CD14-positive monocyte (primary cell): ENCODE measurements around the gene NR4A2. TPM values are rescaled to one million over a fixed set of nuclear protein-coding genes. Genes with fewer than 3 reads are reported as not detected.

Source experiments
- DNase-seq, 3 donors: peaks; one replicate each; pipeline ENCODE4 v3.0.0-alpha.2; 2011 to 2022
- H2AFZ ChIP-seq: 2 replicates; pipeline ENCODE4 v1.6.0; 2012; ENCODE audit warnings: mild to moderate bottlenecking, low read depth, low read length, inconsistent platforms; ENCODE audit not compliant: insufficient read depth, poor library complexity, severe bottlenecking
- H3K27ac ChIP-seq, 2 donors: 1 replicate in 1 of 2; 2 replicates in 1 of 2; pipeline ENCODE4 v1.5.1; 2012 to 2013; ENCODE audit warnings: low read length in 2 of 2, control low read depth in 1 of 2, inconsistent platforms in 1 of 2, low read depth in 1 of 2, mild to moderate bottlenecking in 1 of 2
- H3K27me3 ChIP-seq, 2 donors: one replicate each; pipeline versions ENCODE4 v1.6.0 to v1.6.1; 2011 to 2013; ENCODE audit warnings: low read length in 2 of 2; ENCODE audit not compliant: control insufficient read depth in 2 of 2, insufficient read depth in 2 of 2
- H3K36me3 ChIP-seq, 2 donors: replicated peaks in 1 of 2; 1 replicate in 1 of 2; 2 replicates in 1 of 2; pipeline versions ENCODE4 v1.5.1 to v1.6.1; 2012 to 2013; ENCODE audit warnings: low read length in 2 of 2, control low read depth in 1 of 2, inconsistent platforms in 1 of 2, mild to moderate bottlenecking in 1 of 2; ENCODE audit not compliant: insufficient read depth in 2 of 2, control insufficient read depth in 1 of 2
- H3K4me1 ChIP-seq, 2 donors: 1 replicate in 1 of 2; 2 replicates in 1 of 2; pipeline versions ENCODE4 v1.5.1 to v1.6.1; 2012 to 2013; ENCODE audit warnings: low read length in 2 of 2, control low read depth in 1 of 2, inconsistent platforms in 1 of 2, mild to moderate bottlenecking in 1 of 2, moderate library complexity in 1 of 2; ENCODE audit not compliant: insufficient read depth in 2 of 2, control insufficient read depth in 1 of 2
- H3K4me2 ChIP-seq: replicated peaks from 2 replicates; pipeline ENCODE3; 2012; ENCODE audit warnings: low read length, moderate library complexity, mild to moderate bottlenecking; ENCODE audit not compliant: poor library complexity, severe bottlenecking; ENCODE audit errors: extremely low read depth
- H3K4me3 ChIP-seq, 3 experiments: fragments of 200-600 bp in 1 of 3; sonication (generic) in 1 of 3; replicated peaks in 1 of 3; 1 replicate in 2 of 3; 2 replicates in 1 of 3; pipeline ENCODE4 v1.5.1; 2011 to 2013; ENCODE audit warnings: low read length in 3 of 3, mild to moderate bottlenecking in 3 of 3, control low read depth in 2 of 3, low read depth in 2 of 3, inconsistent platforms in 1 of 3, moderate library complexity in 1 of 3
- H3K79me2 ChIP-seq: 2 replicates; pipeline ENCODE4 v1.6.0; 2012; ENCODE audit warnings: mild to moderate bottlenecking, control low read depth, inconsistent platforms, low read length, moderate library complexity; ENCODE audit not compliant: insufficient read depth
- H3K9ac ChIP-seq: 2 replicates; pipeline ENCODE4 v1.6.0; 2017; ENCODE audit warnings: low read length, mild to moderate bottlenecking; ENCODE audit not compliant: insufficient read depth, poor library complexity, severe bottlenecking
- H3K9me3 ChIP-seq, 2 donors: replicated peaks in 1 of 2; 1 replicate in 1 of 2; 2 replicates in 1 of 2; pipeline versions ENCODE4 v1.5.1 to v1.6.1; 2012 to 2013; ENCODE audit warnings: low read length in 2 of 2, control low read depth in 1 of 2; ENCODE audit not compliant: control insufficient read depth in 1 of 2, insufficient read depth in 1 of 2
- H4K20me1 ChIP-seq: 2 replicates; pipeline ENCODE4 v1.6.0; 2012; ENCODE audit warnings: mild to moderate bottlenecking, low read length, control low read depth, moderate library complexity; ENCODE audit not compliant: insufficient read depth
- H3K27ac Mint-ChIP-seq, 7 donors: one replicate each; pipeline ENCODE4 v1.8.0; 2020; ENCODE audit warnings: mild to moderate bottlenecking in 7 of 7, mixed read lengths in 7 of 7, moderate library complexity in 6 of 7, inconsistent platforms in 2 of 7
- H3K27me3 Mint-ChIP-seq, 3 donors: one replicate each; pipeline ENCODE4 v1.8.0; 2021 to 2022; ENCODE audit warnings: low read depth in 3 of 3, mild to moderate bottlenecking in 3 of 3, mixed read lengths in 3 of 3, moderate library complexity in 3 of 3, inconsistent platforms in 1 of 3
- H3K36me3 Mint-ChIP-seq, 2 donors: one replicate each; pipeline ENCODE4 v1.8.0; 2020; ENCODE audit warnings: mixed read lengths in 2 of 2, inconsistent platforms in 1 of 2, mild to moderate bottlenecking in 1 of 2
- H3K4me1 Mint-ChIP-seq: one replicate; pipeline ENCODE4 v1.8.0; 2020; ENCODE audit warnings: mild to moderate bottlenecking, mixed read lengths
- H3K4me3 Mint-ChIP-seq, 2 donors: one replicate each; pipeline ENCODE4 v1.8.0; 2020; ENCODE audit warnings: mild to moderate bottlenecking in 2 of 2, mixed read lengths in 2 of 2, moderate library complexity in 1 of 2
- H3K9me3 Mint-ChIP-seq, 7 donors: one replicate each; pipeline ENCODE4 v1.8.0; 2020 to 2022; ENCODE audit warnings: mixed read lengths in 7 of 7, mild to moderate bottlenecking in 6 of 7, moderate library complexity in 6 of 7, inconsistent platforms in 2 of 7
- CTCF ChIP-seq: fragments of 200-600 bp; IDR thresholded peaks from one replicate; pipeline ENCODE4 v1.8.0; 2022; ENCODE audit warnings: antibody characterized with exemption, mild to moderate bottlenecking
- WGBS: methylation state at CpG from one replicate; pipeline ENCODE4 v1.1.5; 2013; ENCODE audit warnings: missing lambda C conversion rate; ENCODE audit not compliant: insufficient coverage; 5-methylcytosine and 5-hydroxymethylcytosine counted together
- intact Hi-C, 2 donors: fragments of 100-400 bp; cut with micrococcal nuclease; formaldehyde crosslinking; loops; one replicate each; pipeline versions ENCODE4 v1.15.0 to v1.15.1; 2023
- polyA plus RNA-seq, 3 donors: library from polyadenylated mRNA; depleted of rRNA in 1 of 3; unstranded in 2 of 3; stranded (reverse) in 1 of 3; fragments of 300-500 nt in 2 of 3; fragments of >200 nt in 1 of 3; fragmentation: Illumina TruSeq in 2 of 3; gene quantifications; 1 replicate in 2 of 3; 2 replicates in 1 of 3; pipeline ENCODE4 v1.2.3, GENCODE V29; 2012 to 2021

The NR4A2 gene
- polyA plus RNA-seq, 3 donors = 12.1 to 213 (median 21.6) TPM

GRCh38 chr2:156340804-156341451 lies 8.4 kb upstream of the NR4A2 start:
- Mint-ChIP-seq H3K27me3 (peaks cover 0 to 4% (median 1%) of the 10 kb centered on the region in 3 donors), H3K9me3 (no peaks in the 10 kb centered on the region), H3K4me3 (peak overlapping the region; percentile 91 to 92), H3K4me1 (peaks cover 37% of the 10 kb centered on the region), H3K36me3 (no peaks in the 10 kb centered on the region), H3K27ac (peak overlapping the region; percentile 97 to 99 (median 99))
- Histone ChIP-seq H3K9me3 (no peaks in the 10 kb centered on the region), H4K20me1 (no peaks in the 10 kb centered on the region), H2AFZ (peak overlapping the region; percentile 46), H3K27ac (peak overlapping the region; percentile 99), H3K9ac (peak overlapping the region; percentile 98), H3K27me3 (no peaks in the 10 kb centered on the region), H3K79me2 (peaks cover 23% of the 10 kb centered on the region), H3K4me1 (peaks cover 25 to 31% of the 10 kb centered on the region in 2 donors), H3K4me2 (peak overlapping the region; percentile 89), H3K4me3 (peak overlapping the region; percentile 86 to 91 (median 87)), H3K36me3 (no peaks in the 10 kb centered on the region)
- intact Hi-C loops = no loop called here
- DNase-seq = peak in 1 of 3 donors; percentile 16
- 0% methylated on average over 9 of the region's 15 CpGs for WGBS
- no peak for TF ChIP-seq CTCF

- Mint-ChIP-seq H3K27me3 (peaks cover 0 to 4% (median 0%) of the 10 kb centered on the region in 3 donors), H3K4me1 (peaks cover 42% of the 10 kb centered on the region), H3K4me3 (peak overlapping the region in 1 of 2 donors; percentile 91), H3K36me3 (no peaks in the 10 kb centered on the region), H3K27ac (peak overlapping the region; percentile 5 to 99 (median 80)), H3K9me3 (no peaks in the 10 kb centered on the region)
- Histone ChIP-seq H3K4me1 (peaks cover 26 to 37% of the 10 kb centered on the region in 2 donors), H2AFZ (no peak overlapping the region), H3K4me3 (peak overlapping the region in 1 of 3 experiments; percentile 86), H3K27me3 (no peaks in the 10 kb centered on the region), H3K9ac (no peak overlapping the region), H3K36me3 (no peaks in the 10 kb centered on the region), H3K9me3 (no peaks in the 10 kb centered on the region), H4K20me1 (no peaks in the 10 kb centered on the region), H3K4me2 (peak overlapping the region; percentile 89), H3K79me2 (peaks cover 23% of the 10 kb centered on the region), H3K27ac (peak overlapping the region in 1 of 2 donors; percentile 33)
- intact Hi-C loops = no loop called here
- peak in 2 of 3 donors; percentile 5 to 34 for DNase-seq
- no CpG with 5 or more reads among the region's 1 CpG for WGBS
- TF ChIP-seq CTCF = no peak
These were observed 7.9 kb upstream of the NR4A2 start for GRCh38 chr2:156340377-156340776.
